GM18867 (cell line): Measurements from ENCODE around the gene TMEM139.

Source experiments
- ATAC-seq: cut with Tn5 transposase; IDR thresholded peaks from one replicate; pipeline ENCODE4 v1.9.1; 2021; ENCODE audit warnings: mild to moderate bottlenecking, moderate library complexity; ENCODE audit not compliant: unreplicated experiment

Gene TMEM139

GRCh38 chr7:143321734-143322133, 37.0 kb downstream of the TMEM139 start:
- ATAC-seq = no peak

GRCh38 chr7:143322760-143323633, 38.2 kb downstream of the TMEM139 start:
- no peak for ATAC-seq

- no peak for ATAC-seq
Measured at GRCh38 chr7:143323653-143324052, 38.9 kb downstream of the TMEM139 start.

- ATAC-seq = peak; percentile 77
Measured at GRCh38 chr7:143325240-143325639, 40.5 kb downstream of the TMEM139 start.

GRCh38 chr7:143327903-143328302, 43.1 kb downstream of the TMEM139 start:
- peak; percentile 67 for ATAC-seq

GRCh38 chr7:143329471-143330170, 44.9 kb downstream of the TMEM139 start:
- no peak for ATAC-seq

GRCh38 chr7:143331179-143331801, 46.5 kb downstream of the TMEM139 start:
- ATAC-seq = no peak

- no peak for ATAC-seq
Measured at GRCh38 chr7:143334244-143334643, 49.5 kb downstream of the TMEM139 start.

GRCh38 chr7:143337216-143337615, 52.5 kb downstream of the TMEM139 start:
- no peak for ATAC-seq
